ENCODE data around the gene CCDC196. TPM values are rescaled to one million over a fixed set of nuclear protein-coding genes. Genes with fewer than 3 reads are reported as not detected.
"Not testable (repeated sequence)": the region's sequence is repeated elsewhere in the genome, so short reads cannot be mapped to it uniquely, and the experiment has no call there.

The CCDC196 gene
- total RNA-seq, 1 donor from 2014 or later = not detected

- POLR2A ChIA-PET = no interaction called here
Observed at GRCh38 chr14:66540038-66540437, 53.9 kb downstream of the CCDC196 start.

GRCh38 chr14:66541627-66542026 is 55.5 kb downstream of the CCDC196 start:
- Mint-ChIP-seq H3K27me3 (no peaks in the 10 kb centered on the region), H3K36me3 (ENCODE audit: low read depth) (no peaks in the 10 kb centered on the region), H3K27ac (no peak overlapping the region), H3K4me1 (peaks cover 7% of the 10 kb centered on the region), H3K9me3 (no peaks in the 10 kb centered on the region), H3K4me3 (no peak overlapping the region)
- no peak for TF ChIP-seq CTCF (IDR thresholded peaks at IDR 0.05)
- ChIA-PET POLR2A (no interaction called here), CTCF (no interaction called here)
- ATAC-seq (ENCODE audit: low read depth) (no peak), DNase-seq (no peak)
- intact Hi-C loops (cut with micrococcal nuclease) = no loop called here

More at GRCh38 chr14:66540038-66540437, 53.9 kb downstream of the CCDC196 start:
- ATAC-seq (ENCODE audit: low read depth) (no peak), DNase-seq (no peak)
- Mint-ChIP-seq H3K4me1 (peaks cover 9% of the 10 kb centered on the region), H3K9me3 (no peaks in the 10 kb centered on the region), H3K36me3 (ENCODE audit: low read depth) (no peaks in the 10 kb centered on the region), H3K27ac (no peak overlapping the region), H3K27me3 (no peaks in the 10 kb centered on the region), H3K4me3 (no peak overlapping the region)
- CTCF ChIA-PET = no interaction called here
- no peak for TF ChIP-seq CTCF (IDR thresholded peaks at IDR 0.05)
- intact Hi-C loops (cut with micrococcal nuclease) = no loop called here

GRCh38 chr14:66543996-66544395 is 57.8 kb downstream of the CCDC196 start:
- no peak for DNase-seq
- no peak for ATAC-seq (ENCODE audit: low read depth)
- Mint-ChIP-seq H3K4me1 (peaks cover 4% of the 10 kb centered on the region), H3K9me3 (no peaks in the 10 kb centered on the region), H3K27me3 (no peaks in the 10 kb centered on the region), H3K27ac (no peak overlapping the region), H3K36me3 (ENCODE audit: low read depth) (no peaks in the 10 kb centered on the region), H3K4me3 (no peak overlapping the region)
- POLR2A ChIA-PET = no interaction called here
- no peak for TF ChIP-seq CTCF (IDR thresholded peaks at IDR 0.05)
- CTCF ChIA-PET = no interaction called here
- intact Hi-C loops (cut with micrococcal nuclease) = no loop called here

GRCh38 chr14:66545191-66545590 is 59.0 kb downstream of the CCDC196 start:
- DNase-seq; H3K4me3 Mint-ChIP-seq; ATAC-seq (ENCODE audit: low read depth); H3K27ac Mint-ChIP-seq; POLR2A ChIA-PET; H3K9me3 Mint-ChIP-seq; H3K4me1 Mint-ChIP-seq; CTCF ChIA-PET; H3K27me3 Mint-ChIP-seq; H3K36me3 Mint-ChIP-seq (ENCODE audit: low read depth): not testable (repeated sequence)
- intact Hi-C loops (cut with micrococcal nuclease) = loop anchor here (5.0 kb wide), 1 partner anchor 48 kb away; no protein-coding TSS in a partner anchor

GRCh38 chr14:66545751-66546150 is 59.6 kb downstream of the CCDC196 start:
- CTCF ChIA-PET; DNase-seq; H3K9me3 Mint-ChIP-seq; H3K4me1 Mint-ChIP-seq; H3K27ac Mint-ChIP-seq; H3K36me3 Mint-ChIP-seq (ENCODE audit: low read depth); H3K27me3 Mint-ChIP-seq; ATAC-seq (ENCODE audit: low read depth); H3K4me3 Mint-ChIP-seq; POLR2A ChIA-PET: not testable (repeated sequence)
- intact Hi-C loops (cut with micrococcal nuclease) = loop anchor here (5.0 kb wide), 1 partner anchor 48 kb away; no protein-coding TSS in a partner anchor

Other genes starting within 250 kb of the CCDC196 start
- gene GPHN, start 21.8 kb downstream of the CCDC196 start, total RNA-seq = 36.9 and 40.8 TPM in 2 replicates